Mononuclear cell (primary cell): ENCODE data around the gene UNKL. TPM values are rescaled to one million over a fixed set of nuclear protein-coding genes. Genes with fewer than 3 reads are reported as not detected.
"Not testable (repeated sequence)": the region's sequence is repeated elsewhere in the genome, so short reads cannot be mapped to it uniquely, and the experiment has no call there.

ENCODE experiments used
- H3K27me3 ChIP-seq: 2 replicates; pipeline ENCODE4 v1.6.0; 2011; ENCODE audit warnings: low read length, control low read depth; ENCODE audit not compliant: insufficient read depth
- H3K4me1 ChIP-seq: 2 replicates; pipeline ENCODE4 v1.5.1; 2011; ENCODE audit warnings: mild to moderate bottlenecking, low read length, control low read depth; ENCODE audit not compliant: insufficient read depth
- H3K4me3 ChIP-seq: 2 replicates; pipeline ENCODE4 v1.5.1; 2011; ENCODE audit warnings: mild to moderate bottlenecking, low read length, moderate library complexity
- H3K9me3 ChIP-seq: 2 replicates; pipeline ENCODE4 v1.5.1; 2011; ENCODE audit warnings: low read depth, mild to moderate bottlenecking, control low read depth, low read length
- total RNA-seq: library from RNA; depleted of rRNA; stranded (reverse); fragments of >200 nt; gene quantifications from one replicate; pipeline ENCODE4 v1.2.3, GENCODE V29; 2012

Gene UNKL
- total RNA-seq, 1 donor, result 18.4 TPM

DNA sequence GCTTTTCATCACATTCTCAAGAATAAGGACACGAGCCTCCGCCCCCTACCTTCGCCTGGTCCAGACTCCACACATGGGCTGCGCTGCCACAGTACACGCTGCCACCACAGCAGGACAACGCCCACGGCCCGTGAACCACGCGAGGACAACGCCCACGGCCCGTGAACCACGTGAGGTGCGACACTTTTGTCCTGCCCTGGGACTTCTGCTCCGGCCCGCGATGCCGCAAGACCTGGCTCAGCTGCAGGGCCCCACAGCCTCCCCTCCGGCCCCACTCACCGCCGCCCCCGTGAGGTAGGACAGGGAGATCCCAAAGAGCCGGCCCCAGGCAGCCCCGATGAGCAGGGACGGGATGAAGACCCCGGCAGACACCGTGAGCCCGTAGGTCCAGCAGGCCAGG, 35.7 kb upstream of the UNKL start:
- Histone ChIP-seq H3K27me3 (no peaks in the 10 kb centered on the region), H3K4me1 (no peaks in the 10 kb centered on the region), H3K4me3 (no peak overlapping the region)

DNA sequence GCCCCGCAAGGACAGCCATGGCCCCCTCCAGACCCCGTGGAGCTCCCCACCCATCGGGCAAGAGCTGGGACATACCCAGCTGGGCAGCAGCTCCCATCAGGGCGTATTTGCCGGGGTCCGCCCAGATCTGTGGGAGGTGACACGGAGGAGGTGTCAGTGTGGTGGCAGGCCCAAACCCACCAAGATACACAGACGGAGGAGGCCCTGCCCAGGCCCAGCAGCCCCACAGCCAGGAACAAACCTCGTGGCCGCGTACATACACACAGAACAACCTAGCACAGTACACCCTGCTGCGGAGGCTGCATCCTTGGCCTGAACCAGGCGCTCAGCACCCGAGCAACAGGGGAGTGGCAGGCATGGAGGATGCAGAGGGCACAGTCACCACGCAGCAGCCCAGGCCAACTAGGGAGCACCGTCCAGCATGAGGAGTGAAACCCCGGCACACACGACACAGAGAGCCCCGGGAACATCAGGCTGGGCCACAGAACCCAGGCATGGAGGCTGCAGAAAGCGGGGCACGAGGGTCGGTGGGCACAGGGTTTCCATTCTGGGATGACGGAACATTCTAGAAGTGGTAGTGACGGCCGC, 34.8 kb upstream of the UNKL start:
- no peaks in the 10 kb centered on the region for H3K4me1 ChIP-seq
- no peak overlapping the region for H3K4me3 ChIP-seq
- no peaks in the 10 kb centered on the region for H3K9me3 ChIP-seq

More for the DNA sequence above, 35.7 kb upstream of the UNKL start:
- H3K9me3 ChIP-seq, result no peaks in the 10 kb centered on the region

DNA sequence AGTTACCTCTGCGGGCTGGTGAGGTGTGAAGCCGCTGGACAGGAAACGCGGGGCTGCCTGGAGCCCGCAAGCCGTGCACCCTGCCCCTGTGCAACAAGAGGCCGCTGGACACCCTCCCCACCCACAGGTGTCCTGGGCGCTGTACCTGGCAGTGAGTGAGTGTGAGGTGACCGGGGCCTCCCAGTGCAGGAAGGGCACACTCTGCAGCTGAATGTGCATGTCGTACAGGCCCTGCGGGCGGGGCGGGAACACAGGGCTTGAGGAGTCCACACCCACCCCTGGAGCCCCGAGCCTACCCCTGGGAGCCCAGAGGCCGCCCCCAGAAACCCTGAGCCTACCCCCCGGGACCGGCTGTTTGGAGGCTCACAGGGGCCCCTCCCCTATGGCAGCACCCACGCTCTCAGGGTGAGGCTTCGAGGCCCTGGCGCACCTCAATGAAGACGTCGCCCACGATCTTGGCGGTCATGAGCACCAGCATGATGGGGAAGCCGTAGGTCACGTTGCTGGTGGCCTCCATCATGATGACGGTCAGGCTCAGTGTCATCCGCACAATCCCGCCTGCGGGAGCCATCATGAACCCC, 34.1 kb upstream of the UNKL start:
- Histone ChIP-seq H3K27me3 (no peaks in the 10 kb centered on the region), H3K9me3 (no peaks in the 10 kb centered on the region), H3K4me3 (no peak overlapping the region), H3K4me1 (no peaks in the 10 kb centered on the region)

More for the DNA sequence above, 34.8 kb upstream of the UNKL start:
- no peaks in the 10 kb centered on the region for H3K27me3 ChIP-seq

DNA sequence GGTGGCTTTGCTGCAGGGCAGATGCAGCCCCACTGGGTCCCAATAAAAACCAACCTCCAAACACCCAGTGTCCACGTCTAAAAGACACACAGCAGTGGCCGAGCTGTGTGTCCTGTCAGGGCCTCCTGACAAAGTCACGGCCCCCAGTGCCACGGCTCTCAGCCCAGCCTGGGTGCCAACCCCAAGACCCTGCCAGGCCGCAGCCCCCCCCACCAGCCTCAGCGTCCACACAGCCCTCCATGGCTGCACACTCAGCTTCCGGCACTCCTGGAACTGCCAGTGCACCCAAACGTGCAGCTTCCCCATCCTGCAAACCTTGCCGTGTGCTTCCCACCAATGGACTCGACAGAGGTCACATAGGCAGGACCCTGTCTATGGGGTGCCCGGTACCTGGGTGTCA, 33.5 kb upstream of the UNKL start:
- Histone ChIP-seq H3K4me3 (no peak overlapping the region), H3K4me1 (no peaks in the 10 kb centered on the region), H3K27me3 (no peaks in the 10 kb centered on the region), H3K9me3 (no peaks in the 10 kb centered on the region)

DNA sequence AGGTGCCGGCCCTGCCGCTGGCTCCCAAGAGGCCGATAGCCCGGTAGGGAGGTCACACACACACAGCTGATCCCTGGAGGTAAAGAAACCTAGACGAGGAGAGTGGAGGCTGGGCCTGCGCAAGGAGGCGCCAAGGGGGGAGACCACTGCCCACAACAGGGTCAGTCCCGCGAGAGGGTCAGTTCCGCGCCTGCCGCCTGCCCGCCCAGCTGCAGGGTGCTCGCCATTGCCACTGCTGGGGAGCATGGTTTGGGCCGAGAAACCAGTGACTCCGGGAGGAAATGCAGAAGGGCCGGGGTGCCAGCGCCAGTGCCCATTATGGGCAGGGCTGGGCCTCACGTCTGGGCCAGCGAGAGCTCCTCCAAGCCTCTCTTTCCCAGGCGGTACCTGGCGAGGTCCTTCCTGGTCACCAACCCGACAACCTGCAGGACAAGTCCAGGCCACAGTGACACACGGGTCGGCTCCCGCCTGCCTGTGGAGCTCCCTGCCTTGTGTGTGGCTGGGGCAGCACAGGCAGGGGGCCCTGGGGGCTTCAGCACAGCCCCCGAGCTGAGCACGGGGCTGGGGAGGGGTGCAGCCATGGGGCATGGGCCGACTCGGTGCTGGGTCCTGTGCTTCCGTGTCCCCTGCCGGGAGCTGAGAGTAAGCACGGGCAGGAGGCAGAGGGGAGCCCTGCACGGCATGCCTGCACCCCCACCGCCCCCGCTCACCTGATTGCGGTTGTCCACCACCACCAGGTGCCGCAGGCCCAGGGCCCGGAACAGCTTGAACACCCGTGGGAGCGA, 32.0 kb upstream of the UNKL start:
- no peaks in the 10 kb centered on the region for H3K9me3 ChIP-seq
- no peaks in the 10 kb centered on the region for H3K27me3 ChIP-seq
- H3K4me1 ChIP-seq, result no peaks in the 10 kb centered on the region
- H3K4me3 ChIP-seq, result no peak overlapping the region

DNA sequence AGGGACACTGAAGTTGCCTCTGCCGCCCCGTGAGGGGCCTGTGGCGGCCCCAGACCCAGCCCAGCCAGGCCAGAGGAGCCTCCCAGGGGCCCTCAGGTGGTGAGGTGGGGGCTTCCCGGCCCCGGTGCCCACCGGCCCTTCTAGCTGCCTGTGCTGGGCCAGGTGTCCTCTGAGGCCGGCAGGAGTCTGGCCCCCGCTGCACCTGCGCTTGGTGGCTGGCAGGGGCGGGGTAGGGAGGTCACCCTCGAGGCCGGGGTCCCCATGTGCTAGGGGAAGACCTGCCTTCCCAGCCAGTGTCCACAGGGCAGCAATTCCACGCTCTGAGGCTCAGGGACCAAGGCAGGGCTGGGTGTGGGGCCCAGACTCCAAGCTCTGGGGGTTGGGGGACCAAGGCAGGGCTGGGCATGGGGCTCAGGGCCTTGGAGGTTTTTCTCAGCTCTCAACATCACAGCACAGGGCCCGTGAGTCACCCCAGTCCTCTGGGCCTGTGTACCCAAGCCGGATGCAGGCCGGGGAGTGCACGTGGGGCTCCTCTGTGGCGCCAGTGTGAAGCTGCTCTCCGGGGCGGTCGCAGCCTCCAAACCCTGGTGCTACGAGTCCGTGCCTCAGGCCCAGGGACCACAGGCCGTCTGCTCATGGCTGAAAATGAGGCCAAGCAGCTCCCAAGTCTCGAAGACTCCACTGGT, 31.2 kb upstream of the UNKL start:
- no peaks in the 10 kb centered on the region for H3K27me3 ChIP-seq
- no peaks in the 10 kb centered on the region for H3K9me3 ChIP-seq
- no peak overlapping the region for H3K4me3 ChIP-seq
- no peaks in the 10 kb centered on the region for H3K4me1 ChIP-seq

DNA sequence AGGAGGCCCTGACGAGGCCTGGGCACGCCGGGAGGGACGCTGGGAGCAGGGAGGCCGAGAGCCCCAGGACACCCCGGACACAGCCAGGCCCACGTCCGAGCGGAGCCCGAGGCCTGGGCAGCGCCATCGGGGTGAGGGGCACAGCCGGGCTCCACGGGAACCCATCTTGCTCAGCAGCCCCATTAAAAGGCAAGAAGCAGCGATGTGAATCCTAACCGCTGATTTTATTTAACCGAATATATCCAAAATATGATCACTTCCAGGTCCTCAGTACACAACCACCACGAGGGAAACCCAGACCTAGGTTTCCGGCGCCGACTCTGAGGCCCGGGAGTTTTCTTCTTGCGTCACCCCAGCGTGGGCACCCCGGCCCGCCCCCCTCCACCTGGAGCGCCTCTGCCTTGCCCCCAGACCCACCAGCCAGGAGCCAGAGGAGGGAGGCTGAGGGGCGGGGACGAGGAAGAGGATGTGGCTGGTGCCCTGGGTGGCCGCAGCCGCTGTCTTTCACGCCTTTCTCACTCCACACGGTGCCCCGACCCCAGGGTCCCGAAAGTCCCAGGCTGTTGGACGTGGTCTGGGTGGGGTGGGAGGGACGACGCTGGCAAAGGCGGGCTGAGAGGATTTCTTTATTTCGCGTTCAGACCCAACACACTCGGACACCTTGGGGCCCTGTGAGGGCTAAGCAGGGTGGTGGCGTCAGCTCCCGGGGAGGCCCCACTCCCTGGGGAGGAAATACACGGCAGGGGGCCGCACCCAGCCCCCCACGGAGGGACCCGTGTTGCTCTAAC, 30.4 kb upstream of the UNKL start:
- no peaks in the 10 kb centered on the region for H3K4me1 ChIP-seq
- H3K27me3 ChIP-seq, result no peaks in the 10 kb centered on the region
- no peak overlapping the region for H3K4me3 ChIP-seq
- no peaks in the 10 kb centered on the region for H3K9me3 ChIP-seq

DNA sequence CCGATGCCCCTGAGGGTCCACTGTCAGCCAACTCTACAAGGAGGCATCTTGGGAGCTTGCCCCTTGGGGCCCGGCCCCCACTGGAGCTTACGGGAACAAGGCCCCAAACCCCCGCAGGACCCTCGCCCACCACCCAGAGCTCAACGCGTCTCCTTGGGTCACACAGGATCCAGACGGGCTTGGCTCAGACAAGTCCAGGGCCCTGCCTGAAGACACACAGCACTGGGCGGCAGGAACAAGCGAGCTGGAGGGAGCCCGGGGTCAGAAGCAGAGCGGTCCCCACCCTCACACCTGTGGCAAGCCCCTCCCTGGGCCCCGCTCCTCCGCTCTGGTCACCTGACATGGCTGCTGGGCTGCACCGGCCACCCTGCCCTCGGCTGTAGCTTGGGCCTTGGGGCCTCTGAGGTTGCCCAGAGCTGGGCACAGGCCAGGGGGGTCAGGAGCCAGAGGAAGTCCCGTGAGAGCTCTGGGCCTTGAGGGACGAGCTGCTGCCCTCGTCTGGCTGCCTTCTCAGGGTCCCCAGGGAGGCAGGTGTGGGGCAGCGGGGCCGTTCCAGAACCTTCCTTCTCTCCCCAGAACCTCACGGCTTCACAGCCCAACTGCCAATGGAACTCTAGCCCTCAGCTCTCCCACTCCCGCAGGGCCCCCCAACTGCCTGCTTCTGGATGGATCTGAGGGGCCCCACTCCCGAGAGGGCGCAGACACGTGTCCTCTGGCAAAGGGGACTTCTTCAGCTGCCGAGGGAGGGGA, 29.7 kb upstream of the UNKL start, which contains the start of gene CCDC154:
Gene CCDC154, minus strand, starts transcription at position 577 of the 750 bp plus-strand sequence. Its CDS starts 234 bp downstream, at position 343.
- Histone ChIP-seq H3K4me1 (no peaks in the 10 kb centered on the region), H3K9me3 (no peaks in the 10 kb centered on the region), H3K27me3 (no peaks in the 10 kb centered on the region), H3K4me3 (no peak within 1 kb of the TSS)

DNA sequence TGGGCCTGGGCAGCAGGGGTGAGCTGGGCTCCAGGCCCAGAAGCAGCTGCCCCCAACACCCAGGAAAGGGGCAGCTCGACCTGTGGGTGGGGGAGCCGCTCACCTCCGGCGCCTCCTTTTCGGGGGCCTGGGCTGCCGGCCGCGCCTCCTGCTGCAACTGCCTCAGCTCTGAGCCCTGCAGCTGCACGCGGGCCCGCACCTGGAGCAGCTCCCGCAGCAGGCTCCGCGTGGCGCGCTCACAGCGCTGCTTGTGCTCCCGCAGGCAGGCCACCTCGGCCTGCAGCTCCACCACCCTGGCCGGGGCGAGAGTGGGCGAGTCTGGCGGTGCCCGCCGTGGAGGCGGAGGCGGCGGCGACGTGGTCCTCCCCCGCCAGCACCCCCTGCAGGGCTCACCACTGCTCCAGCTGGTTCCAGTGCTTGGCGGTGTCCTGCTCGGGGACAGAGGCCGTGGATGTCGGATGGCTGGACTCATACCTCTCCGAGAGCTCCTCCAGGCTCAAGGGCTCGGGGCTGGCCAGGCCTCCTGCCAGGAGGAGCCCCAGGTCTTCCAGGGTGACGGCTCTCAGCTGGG, 29.0 kb upstream of the UNKL start:
- no peaks in the 10 kb centered on the region for H3K4me1 ChIP-seq
- H3K9me3 ChIP-seq, result no peaks in the 10 kb centered on the region
- no peaks in the 10 kb centered on the region for H3K27me3 ChIP-seq
- H3K4me3 ChIP-seq, result no peak overlapping the region

DNA sequence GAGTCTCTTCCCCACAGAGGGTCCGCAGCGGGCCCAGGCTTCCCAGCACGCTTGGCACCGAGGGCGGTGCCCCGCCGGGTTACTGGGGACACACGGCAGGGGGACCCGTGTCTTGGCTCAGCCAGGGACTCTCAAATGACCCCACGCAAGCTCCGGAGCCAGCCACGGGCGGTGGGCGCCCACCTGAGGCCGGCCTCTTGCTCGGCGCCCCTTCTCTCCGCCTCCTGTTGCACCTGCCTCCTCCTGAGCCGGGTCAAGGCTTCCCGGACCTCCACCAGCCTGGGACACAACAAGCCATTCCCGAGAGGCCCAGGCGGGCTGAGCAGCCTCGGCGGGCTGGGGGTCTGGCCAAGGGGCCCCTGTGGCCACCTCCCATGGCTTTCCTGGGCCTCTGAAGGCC, 28.2 kb upstream of the UNKL start:
- Histone ChIP-seq H3K27me3 (no peaks in the 10 kb centered on the region), H3K4me1 (no peaks in the 10 kb centered on the region), H3K9me3 (no peaks in the 10 kb centered on the region), H3K4me3 (no peak overlapping the region)

DNA sequence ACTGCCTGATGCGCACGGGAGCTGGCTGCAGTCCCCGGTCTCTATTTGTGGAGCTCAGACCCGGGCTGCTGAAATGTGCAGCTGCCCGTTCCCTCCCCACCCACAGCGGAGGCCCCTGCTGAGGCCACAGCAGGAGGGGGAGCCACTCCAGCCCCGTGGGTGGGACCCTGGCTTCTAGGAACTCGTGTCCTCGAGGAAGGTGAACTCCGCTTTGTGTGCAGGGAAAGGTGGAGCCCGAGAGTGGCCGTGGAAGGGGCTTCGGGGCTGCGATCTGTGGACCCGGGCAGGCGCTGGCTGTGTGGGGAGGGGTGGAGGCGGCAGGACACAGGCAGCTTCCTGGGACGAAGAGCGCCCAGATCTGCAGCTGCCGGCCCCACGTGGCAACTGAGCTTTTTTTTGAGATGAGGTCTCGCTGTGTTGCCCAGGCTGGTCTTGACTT, 26.9 kb upstream of the UNKL start:
- Histone ChIP-seq H3K4me3 (no peak overlapping the region), H3K9me3 (no peaks in the 10 kb centered on the region), H3K27me3 (no peaks in the 10 kb centered on the region), H3K4me1 (no peaks in the 10 kb centered on the region)

DNA sequence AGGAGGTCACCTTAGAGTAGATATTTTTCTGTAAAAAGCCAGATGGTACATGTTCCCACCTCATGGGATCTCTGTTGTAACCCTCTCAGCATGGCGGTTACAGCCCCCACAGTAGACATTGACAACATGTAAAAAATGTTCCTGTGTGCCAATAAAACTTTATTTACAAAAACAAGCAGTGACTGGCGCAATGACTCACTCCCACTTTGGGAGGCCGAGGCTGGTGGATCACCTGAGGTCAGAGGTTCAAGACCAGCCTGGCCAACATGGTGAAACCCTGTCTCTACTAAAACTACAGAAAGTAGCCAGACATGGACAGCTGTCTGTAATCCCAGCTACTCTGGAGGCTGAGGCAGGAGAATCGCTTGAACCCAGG, 25.2 kb upstream of the UNKL start:
- H3K9me3 ChIP-seq, H3K4me1 ChIP-seq, H3K4me3 ChIP-seq, H3K27me3 ChIP-seq: not testable (repeated sequence)

DNA sequence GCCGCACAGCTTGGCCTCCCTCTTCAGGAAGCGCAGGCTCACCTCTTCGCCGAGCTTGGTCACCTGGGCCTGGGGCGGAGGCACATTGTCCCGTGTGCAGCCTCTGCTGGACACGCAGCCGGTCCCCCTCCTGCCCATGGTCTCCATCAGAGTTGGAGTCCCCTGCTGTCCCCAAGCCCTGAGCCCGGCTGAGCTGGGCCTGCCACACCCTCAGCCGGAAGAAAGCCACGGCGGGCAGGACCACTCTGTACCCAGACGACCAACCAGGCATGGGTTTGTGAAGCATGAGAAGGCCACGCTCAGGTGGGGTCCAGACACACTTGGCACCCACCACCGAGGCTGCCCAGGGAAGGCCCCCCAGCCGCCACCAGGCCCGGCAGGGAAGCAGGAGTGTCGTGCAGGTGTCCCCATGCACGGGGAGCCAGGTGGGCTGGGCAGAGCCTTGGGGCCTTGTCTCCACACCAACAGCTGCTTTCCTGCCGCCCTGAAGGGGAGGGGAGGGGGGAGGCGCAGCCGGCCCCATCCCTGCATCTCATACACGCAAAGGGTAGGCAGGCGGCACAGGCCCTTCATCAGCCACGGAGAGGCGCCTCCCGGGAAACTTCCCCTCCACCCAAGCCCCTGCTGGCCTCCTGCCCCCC, 24.7 kb upstream of the UNKL start:
- Histone ChIP-seq H3K27me3 (no peaks in the 10 kb centered on the region), H3K4me3 (no peak overlapping the region), H3K4me1 (no peaks in the 10 kb centered on the region), H3K9me3 (no peaks in the 10 kb centered on the region)
